GM10248 (cell line): ENCODE measurements around the gene TGFBR3L.

Experiments used
- CTCF ChIA-PET: fragments of 300-600 bp; sonication (Branson Sonifier 250); formaldehyde crosslinking; extraction: SDS; loops from one replicate; lab custom pipeline; 2021; ENCODE audit warnings: antibody characterized with exemption; lab: Yijun Ruan, JAX
- POLR2A ChIA-PET: fragments of 350-650 bp; sonication (Branson Sonifier 250); formaldehyde crosslinking; extraction: SDS; loops from one replicate; lab custom pipeline; 2020; ENCODE audit warnings: antibody characterized with exemption; lab: Yijun Ruan, JAX
- DNase-seq: peaks from one replicate; pipeline ENCODE4 v3.0.0; 2012; ENCODE audit errors: extremely low spot score
- TF ChIP-seq, protein P1 (sequence below): IDR thresholded peaks from 2 replicates; pipeline ENCODE4 v1.5.1; 2012; ENCODE audit warnings: mild to moderate bottlenecking, low read depth; ENCODE audit errors: extremely low read depth, missing control alignments, control extremely low read depth

TGFBR3L gene

GRCh38 chr19:7908742-7909461 lies 5.7 kb upstream of the TGFBR3L start:
- no peak for DNase-seq
- TF ChIP-seq, protein P1, sequence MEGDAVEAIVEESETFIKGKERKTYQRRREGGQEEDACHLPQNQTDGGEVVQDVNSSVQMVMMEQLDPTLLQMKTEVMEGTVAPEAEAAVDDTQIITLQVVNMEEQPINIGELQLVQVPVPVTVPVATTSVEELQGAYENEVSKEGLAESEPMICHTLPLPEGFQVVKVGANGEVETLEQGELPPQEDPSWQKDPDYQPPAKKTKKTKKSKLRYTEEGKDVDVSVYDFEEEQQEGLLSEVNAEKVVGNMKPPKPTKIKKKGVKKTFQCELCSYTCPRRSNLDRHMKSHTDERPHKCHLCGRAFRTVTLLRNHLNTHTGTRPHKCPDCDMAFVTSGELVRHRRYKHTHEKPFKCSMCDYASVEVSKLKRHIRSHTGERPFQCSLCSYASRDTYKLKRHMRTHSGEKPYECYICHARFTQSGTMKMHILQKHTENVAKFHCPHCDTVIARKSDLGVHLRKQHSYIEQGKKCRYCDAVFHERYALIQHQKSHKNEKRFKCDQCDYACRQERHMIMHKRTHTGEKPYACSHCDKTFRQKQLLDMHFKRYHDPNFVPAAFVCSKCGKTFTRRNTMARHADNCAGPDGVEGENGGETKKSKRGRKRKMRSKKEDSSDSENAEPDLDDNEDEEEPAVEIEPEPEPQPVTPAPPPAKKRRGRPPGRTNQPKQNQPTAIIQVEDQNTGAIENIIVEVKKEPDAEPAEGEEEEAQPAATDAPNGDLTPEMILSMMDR: no peak
- ChIA-PET CTCF (interaction anchor here (0.9 to 1.2 kb wide), 3 partner anchors 9 to 31 kb away, joined by 3 to 5 read pairs (median 3); no protein-coding TSS in a partner anchor), POLR2A (interaction anchor here (0.7 kb wide), 1 partner anchor 256 kb away, joined by 3 read pairs; no protein-coding TSS in a partner anchor)

DNA sequence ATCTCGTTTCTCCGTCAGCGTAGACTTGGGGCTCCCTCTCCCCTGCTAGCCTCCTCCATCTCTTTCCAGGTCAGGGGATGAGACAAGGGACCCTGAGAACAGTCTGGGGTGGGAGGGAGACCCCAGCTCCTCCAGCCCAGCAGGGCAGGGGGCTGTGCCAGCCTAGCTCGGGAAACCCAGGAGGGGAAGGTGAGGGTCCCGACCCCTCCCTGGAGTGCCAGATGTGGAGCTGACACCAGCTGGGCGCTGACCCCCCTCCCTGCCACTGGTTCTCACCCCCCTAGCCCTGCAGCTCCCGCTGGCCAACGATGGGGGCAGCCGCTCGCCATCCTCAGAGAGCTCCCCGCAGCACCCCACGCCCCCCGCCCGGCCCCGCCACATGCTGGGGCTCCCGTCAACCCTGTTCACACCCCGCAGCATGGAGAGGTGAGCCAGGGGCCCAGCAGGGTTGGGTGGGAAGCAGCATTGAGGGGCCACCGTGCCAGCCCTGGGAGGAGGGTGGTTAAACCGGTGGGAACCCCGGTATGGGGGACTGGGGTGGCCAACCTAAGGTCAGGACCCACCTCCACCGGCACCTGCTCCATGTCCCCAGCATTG lies 5.1 kb upstream of the TGFBR3L start:
- ChIA-PET CTCF (interaction anchor here (0.9 kb wide), 1 partner anchor 30 kb away, joined by 3 read pairs; no protein-coding TSS in a partner anchor), POLR2A (no interaction called here)
- no peak for DNase-seq
- TF ChIP-seq, protein P1: no peak

DNA sequence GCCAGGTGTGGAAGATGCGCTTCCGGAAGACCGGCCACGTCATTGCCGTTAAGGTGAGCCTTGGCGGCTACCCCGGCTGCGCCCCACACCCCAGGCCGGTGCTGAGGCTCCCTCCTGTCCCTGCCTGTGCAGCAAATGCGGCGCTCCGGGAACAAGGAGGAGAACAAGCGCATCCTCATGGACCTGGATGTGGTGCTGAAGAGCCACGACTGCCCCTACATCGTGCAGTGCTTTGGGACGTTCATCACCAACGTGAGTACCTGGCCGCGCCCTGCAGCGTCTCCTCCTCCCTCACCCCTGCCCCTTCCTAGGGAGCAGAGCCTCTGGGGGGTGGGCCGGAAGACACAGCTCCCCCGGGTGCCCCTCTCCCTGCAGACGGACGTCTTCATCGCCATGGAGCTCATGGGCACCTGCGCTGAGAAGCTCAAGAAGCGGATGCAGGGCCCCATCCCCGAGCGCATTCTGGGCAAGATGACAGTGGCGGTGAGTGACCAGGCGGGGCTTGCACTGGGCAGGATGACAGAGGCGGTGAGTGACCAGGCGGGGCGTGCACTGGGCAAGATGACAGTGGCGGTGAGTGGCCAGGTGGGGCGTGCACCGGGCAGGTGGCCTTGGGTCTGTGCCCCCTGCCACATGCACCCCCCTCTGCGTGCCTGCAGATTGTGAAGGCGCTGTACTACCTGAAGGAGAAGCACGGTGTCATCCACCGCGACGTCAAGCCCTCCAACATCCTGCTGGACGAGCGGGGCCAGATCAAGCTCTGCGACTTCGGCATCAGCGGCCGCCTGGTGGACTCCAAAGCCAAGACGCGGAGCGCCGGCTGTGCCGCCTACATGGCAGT lies 4.1 kb upstream of the TGFBR3L start:
- ChIA-PET POLR2A (no interaction called here), CTCF (interaction anchor here (1.0 kb wide), 1 partner anchor 10 kb away, joined by 4 read pairs; the partner anchor contains the start of gene SNAPC2)
- no peak for DNase-seq
- TF ChIP-seq, protein P1: no peak

- no peak for DNase-seq
- CTCF ChIA-PET: interaction anchor here (0.9 to 2.3 kb wide), 4 partner anchors 8 to 91 kb away, joined by 3 to 9 read pairs (median 4); partner anchors contain the start of genes MAP2K7 and SNAPC2
- POLR2A ChIA-PET: no interaction called here
- TF ChIP-seq, protein P1: no peak
Observed at GRCh38 chr19:7911508-7912143, 3.0 kb upstream of the TGFBR3L start.

DNA sequence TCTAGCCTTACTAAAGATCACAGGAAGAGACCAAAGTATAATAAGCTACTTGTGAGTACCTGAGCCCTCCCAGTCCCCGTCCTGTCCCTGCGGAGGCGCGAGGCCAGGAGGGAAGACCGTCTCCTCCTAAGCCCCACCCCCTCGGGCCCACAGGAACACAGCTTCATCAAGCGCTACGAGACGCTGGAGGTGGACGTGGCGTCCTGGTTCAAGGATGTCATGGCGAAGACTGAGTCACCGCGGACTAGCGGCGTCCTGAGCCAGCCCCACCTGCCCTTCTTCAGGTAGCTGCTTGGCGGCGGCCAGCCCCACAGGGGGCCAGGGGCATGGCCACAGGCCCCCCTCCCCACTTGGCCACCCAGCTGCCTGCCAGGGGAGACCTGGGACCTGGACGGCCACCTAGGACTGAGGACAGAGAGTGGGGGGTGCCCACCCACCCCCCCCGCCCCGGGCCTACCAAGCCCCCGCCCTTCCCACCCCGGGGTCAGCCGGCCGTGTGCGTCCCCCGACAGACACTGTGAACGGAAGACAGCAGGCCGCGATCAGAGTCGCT lies 2.4 kb upstream of the TGFBR3L start:
- POLR2A ChIA-PET: interaction anchor here (0.9 kb wide), 2 partner anchors 9 to 77 kb away, joined by 3 read pairs; partner anchors contain the start of gene MAP2K7
- CTCF ChIA-PET: interaction anchor here (0.9 to 2.3 kb wide), 4 partner anchors 9 to 91 kb away, joined by 3 to 9 read pairs (median 4); partner anchors contain the start of genes MAP2K7 and SNAPC2
- DNase-seq: no peak
- TF ChIP-seq, protein P1: no peak
